ENCODE measurements around the gene DCTN2. TPM values are rescaled to one million over a fixed set of nuclear protein-coding genes. Genes with fewer than 3 reads are reported as not detected.

DCTN2 gene
- total and polyA plus RNA-seq, 4 donors: 60.0 to 110 (median 84.2) TPM

DNA sequence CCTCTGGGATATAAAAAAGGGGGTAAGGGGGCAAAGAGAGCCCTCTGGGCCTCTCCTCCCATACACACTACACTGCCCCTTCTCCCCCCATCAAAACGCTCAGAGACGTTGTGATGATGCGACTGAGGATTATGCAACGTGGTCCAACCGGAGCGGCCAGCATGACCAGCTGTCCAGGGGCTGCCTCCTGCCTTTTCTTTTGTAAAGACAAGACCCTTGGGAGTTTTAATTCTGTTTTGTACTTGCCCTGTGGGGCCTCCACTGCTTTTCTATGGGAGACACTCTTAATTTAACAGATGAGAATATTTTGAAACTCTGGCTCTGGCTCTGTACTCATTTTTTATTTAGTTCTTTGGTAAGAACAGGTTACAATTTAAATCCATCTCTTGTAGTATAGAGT lies 17.2 kb downstream of the DCTN2 start:
- Histone ChIP-seq H3K27me3 (ENCODE audit: control insufficient read depth in 3 of 3, insufficient read depth in 3 of 3, low read length in 2 of 3) (no peaks in the 10 kb centered on the region), H3K9me3 (ENCODE audit: control insufficient read depth in 4 of 4, insufficient read depth in 3 of 4, low read length in 3 of 4) (no peaks in the 10 kb centered on the region), H3K27ac (ENCODE audit: low read depth in 1 of 2, low read length in 1 of 2) (no peak overlapping the region), H3K4me3 (no peak overlapping the region), H3K9ac (ENCODE audit: insufficient read depth in 1 of 2, low read length in 2 of 2) (no peak overlapping the region), H3K4me1 (ENCODE audit: control insufficient read depth in 5 of 5, insufficient read depth in 5 of 5, low read length in 5 of 5) (peaks cover 0 to 2% (median 0%) of the 10 kb centered on the region in 5 donors), H3K36me3 (ENCODE audit: control insufficient read depth in 4 of 4, insufficient read depth in 4 of 4, low read length in 4 of 4) (peaks cover 45 to 78% (median 52%) of the 10 kb centered on the region in 4 donors)
- 56 to 68% methylated on average over 6 of the region's 6 CpGs for WGBS, 2 donors
- DNase-seq: no peak
- no peak for ATAC-seq (ENCODE audit: insufficient read depth, low FRiP score)
- TF ChIP-seq, protein P1, sequence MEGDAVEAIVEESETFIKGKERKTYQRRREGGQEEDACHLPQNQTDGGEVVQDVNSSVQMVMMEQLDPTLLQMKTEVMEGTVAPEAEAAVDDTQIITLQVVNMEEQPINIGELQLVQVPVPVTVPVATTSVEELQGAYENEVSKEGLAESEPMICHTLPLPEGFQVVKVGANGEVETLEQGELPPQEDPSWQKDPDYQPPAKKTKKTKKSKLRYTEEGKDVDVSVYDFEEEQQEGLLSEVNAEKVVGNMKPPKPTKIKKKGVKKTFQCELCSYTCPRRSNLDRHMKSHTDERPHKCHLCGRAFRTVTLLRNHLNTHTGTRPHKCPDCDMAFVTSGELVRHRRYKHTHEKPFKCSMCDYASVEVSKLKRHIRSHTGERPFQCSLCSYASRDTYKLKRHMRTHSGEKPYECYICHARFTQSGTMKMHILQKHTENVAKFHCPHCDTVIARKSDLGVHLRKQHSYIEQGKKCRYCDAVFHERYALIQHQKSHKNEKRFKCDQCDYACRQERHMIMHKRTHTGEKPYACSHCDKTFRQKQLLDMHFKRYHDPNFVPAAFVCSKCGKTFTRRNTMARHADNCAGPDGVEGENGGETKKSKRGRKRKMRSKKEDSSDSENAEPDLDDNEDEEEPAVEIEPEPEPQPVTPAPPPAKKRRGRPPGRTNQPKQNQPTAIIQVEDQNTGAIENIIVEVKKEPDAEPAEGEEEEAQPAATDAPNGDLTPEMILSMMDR (IDR thresholded peaks at IDR 0.05; ENCODE audit: control extremely low read depth, extremely low read depth): no peak

DNA sequence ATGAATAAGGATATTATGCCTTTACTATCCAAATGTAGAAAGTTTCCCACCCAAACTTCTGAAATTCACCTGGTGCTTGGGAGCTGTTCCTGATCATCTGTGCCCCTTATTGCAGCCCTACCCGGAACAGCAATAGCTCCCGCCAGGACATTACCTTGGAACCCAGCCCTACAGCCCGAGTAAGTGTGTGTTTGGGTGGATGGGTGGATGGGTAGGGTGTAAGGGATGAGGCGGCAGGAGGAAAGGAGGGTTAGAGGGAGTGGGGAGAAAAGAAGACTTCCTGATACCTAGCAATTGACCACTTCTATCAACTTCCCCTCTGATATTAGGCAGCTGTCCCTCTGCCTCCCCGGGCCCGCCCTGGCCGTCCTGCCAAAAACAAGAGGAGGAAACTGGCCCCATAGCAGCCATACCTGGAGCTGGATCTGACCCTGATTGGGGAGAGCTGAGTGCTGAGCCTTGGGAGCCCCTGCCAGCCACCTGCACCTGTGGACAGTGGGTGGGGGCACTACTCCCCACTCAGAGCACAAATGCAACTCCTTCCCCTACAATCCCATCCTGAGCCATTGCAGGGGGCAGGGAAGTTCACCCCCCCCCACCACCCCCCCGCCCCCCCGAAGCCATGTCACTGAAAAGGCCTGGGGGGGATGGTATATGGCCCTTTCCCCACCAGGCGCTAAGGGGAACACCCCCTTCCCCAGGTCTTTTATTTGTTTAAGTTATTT lies 18.0 kb downstream of the DCTN2 start:
- Histone ChIP-seq H3K27me3 (ENCODE audit: control insufficient read depth in 3 of 3, insufficient read depth in 3 of 3, low read length in 2 of 3) (no peaks in the 10 kb centered on the region), H3K27ac (ENCODE audit: low read depth in 1 of 2, low read length in 1 of 2) (no peak overlapping the region), H3K9ac (ENCODE audit: insufficient read depth in 1 of 2, low read length in 2 of 2) (no peak overlapping the region), H3K9me3 (ENCODE audit: control insufficient read depth in 4 of 4, insufficient read depth in 3 of 4, low read length in 3 of 4) (no peaks in the 10 kb centered on the region), H3K4me1 (ENCODE audit: control insufficient read depth in 5 of 5, insufficient read depth in 5 of 5, low read length in 5 of 5) (peaks cover 0 to 10% (median 6%) of the 10 kb centered on the region in 5 donors), H3K36me3 (ENCODE audit: control insufficient read depth in 4 of 4, insufficient read depth in 4 of 4, low read length in 4 of 4) (peaks cover 40 to 78% (median 48%) of the 10 kb centered on the region in 4 donors), H3K4me3 (no peak overlapping the region)
- no peak for DNase-seq
- no peak for ATAC-seq (ENCODE audit: insufficient read depth, low FRiP score)
- WGBS, 2 donors: 79 to 83% methylated on average over 10 of the region's 10 CpGs
- TF ChIP-seq, protein P1 (IDR thresholded peaks at IDR 0.05; ENCODE audit: control extremely low read depth, extremely low read depth): no peak

DNA sequence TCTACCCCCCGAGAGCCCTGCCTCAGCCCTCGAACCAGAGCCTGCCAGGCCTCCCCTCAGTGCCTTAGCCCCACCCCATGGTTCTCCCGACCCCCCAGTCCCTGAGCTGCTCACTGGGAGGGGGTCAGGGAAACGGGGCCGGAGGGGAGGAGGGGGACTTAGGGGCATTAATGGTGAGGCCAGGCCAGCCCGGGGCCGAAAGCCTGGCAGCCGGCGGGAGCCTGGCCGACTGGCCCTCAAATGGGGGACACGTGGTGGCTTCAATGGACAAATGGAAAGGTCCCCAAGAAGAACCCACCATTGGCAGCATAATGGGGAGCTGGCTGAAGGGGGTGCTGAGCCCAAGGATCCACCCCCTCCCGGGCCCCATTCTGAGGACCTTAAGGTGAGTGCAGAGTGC lies 18.8 kb downstream of the DCTN2 start:
- peaks cover 37 to 74% (median 45%) of the 10 kb centered on the region in 4 donors for H3K36me3 ChIP-seq (ENCODE audit: control insufficient read depth in 4 of 4, insufficient read depth in 4 of 4, low read length in 4 of 4)
- DNase-seq: no peak
- H3K27ac ChIP-seq (ENCODE audit: low read depth in 1 of 2, low read length in 1 of 2): no peak overlapping the region
- no peaks in the 10 kb centered on the region for H3K27me3 ChIP-seq (ENCODE audit: control insufficient read depth in 3 of 3, insufficient read depth in 3 of 3, low read length in 2 of 3)
- H3K9ac ChIP-seq (ENCODE audit: insufficient read depth in 1 of 2, low read length in 2 of 2): no peak overlapping the region
- H3K4me1 ChIP-seq (ENCODE audit: control insufficient read depth in 5 of 5, insufficient read depth in 5 of 5, low read length in 5 of 5): peaks cover 0 to 16% (median 12%) of the 10 kb centered on the region in 5 donors
- no peak for ATAC-seq (ENCODE audit: insufficient read depth, low FRiP score)
- TF ChIP-seq, protein P1 (IDR thresholded peaks at IDR 0.05; ENCODE audit: control extremely low read depth, extremely low read depth): no peak
- no peak overlapping the region for H3K4me3 ChIP-seq
- H3K9me3 ChIP-seq (ENCODE audit: control insufficient read depth in 4 of 4, insufficient read depth in 3 of 4, low read length in 3 of 4): no peaks in the 10 kb centered on the region
- 89 to 90% methylated on average over 12 of the region's 12 CpGs for WGBS, 2 donors

Measured in lung (tissue), 12 donors.